Lung (tissue), 12 donors: Measurements from ENCODE around the gene NABP1. TPM values are rescaled to one million over a fixed set of nuclear protein-coding genes. Genes with fewer than 3 reads are reported as not detected.

ENCODE experiments used
- ATAC-seq: fragments of 200-7000 bp; cut with Tn5 transposase; one replicate; pipeline ENCODE4 v1.9.1; 2020; ENCODE audit warnings: moderate number of reproducible peaks; ENCODE audit not compliant: insufficient read depth, low FRiP score
- DNase-seq, 3 donors: peaks; one replicate each; pipeline ENCODE4 v3.0.0-alpha.2; 2013 to 2017
- H3K27ac ChIP-seq, 2 donors: one replicate each; pipeline ENCODE4 v1.5.1; 2013; ENCODE audit warnings: mild to moderate bottlenecking in 2 of 2, moderate library complexity in 2 of 2, control low read depth in 1 of 2, inconsistent platforms in 1 of 2, low read depth in 1 of 2, low read length in 1 of 2
- H3K27me3 ChIP-seq, 3 donors: one replicate each; pipeline ENCODE4 v1.5.1; 2013; ENCODE audit warnings: low read length in 2 of 3; ENCODE audit not compliant: control insufficient read depth in 3 of 3, insufficient read depth in 3 of 3
- H3K36me3 ChIP-seq, 4 donors: one replicate each; pipeline ENCODE4 v1.5.1; 2013; ENCODE audit warnings: low read length in 4 of 4, mild to moderate bottlenecking in 1 of 4, moderate library complexity in 1 of 4; ENCODE audit not compliant: control insufficient read depth in 4 of 4, insufficient read depth in 4 of 4
- H3K4me1 ChIP-seq, 5 donors: one replicate each; pipeline ENCODE4 v1.5.1; 2013; ENCODE audit warnings: low read length in 5 of 5, mild to moderate bottlenecking in 2 of 5, moderate library complexity in 1 of 5; ENCODE audit not compliant: control insufficient read depth in 5 of 5, insufficient read depth in 5 of 5
- H3K4me3 ChIP-seq: one replicate; pipeline ENCODE4 v1.5.1; 2013; ENCODE audit warnings: mild to moderate bottlenecking, control low read depth, moderate library complexity
- H3K9ac ChIP-seq, 2 donors: one replicate each; pipeline ENCODE4 v1.5.1; 2013; ENCODE audit warnings: low read length in 2 of 2, control low read depth in 1 of 2; ENCODE audit not compliant: insufficient read depth in 1 of 2
- H3K9me3 ChIP-seq, 4 donors: one replicate each; pipeline ENCODE4 v1.5.1; 2013; ENCODE audit warnings: low read length in 3 of 4, mild to moderate bottlenecking in 1 of 4, moderate library complexity in 1 of 4; ENCODE audit not compliant: control insufficient read depth in 4 of 4, insufficient read depth in 3 of 4
- CTCF ChIP-seq: IDR thresholded peaks from 2 replicates; pipeline ENCODE4 v1.5.1; 2012; ENCODE audit warnings: mild to moderate bottlenecking; ENCODE audit errors: control extremely low read depth, extremely low read depth
- WGBS, 2 donors: extraction: QIAGEN DNeasy Blood & Tissue Kit; methylation state at CpG; one replicate each; pipeline ENCODE4 v1.1.7; 2013; 5-methylcytosine and 5-hydroxymethylcytosine counted together
- polyA plus RNA-seq, 2 donors: library from polyadenylated mRNA; stranded (reverse); fragments of 200-250 nt; gene quantifications; one replicate each; pipeline ENCODE4 v1.2.1, GENCODE V29; 2013
- total RNA-seq, 2 donors: library from RNA; depleted of rRNA in 1 of 2; stranded (reverse); fragments of >200 nt in 1 of 2; gene quantifications; one replicate each; pipeline ENCODE4 v1.2.1, GENCODE V29; 2014 to 2021
- donor health status: control.
- donor health status: control.
- donor health status: Bipolar disorder and iron deficiency.
- donor health status: healthy.
- donor health status: DM: yes; HTN: yes; CAD: no.

The NABP1 gene
- total and polyA plus RNA-seq, 4 donors, result 22.5 to 66.3 (median 49.1) TPM

- peak overlapping the region in 1 of 2 donors; percentile 77 for H3K27ac ChIP-seq
- 73 to 76% methylated on average over 6 of the region's 6 CpGs for WGBS, 2 donors
- no peak overlapping the region for H3K4me3 ChIP-seq
- H3K4me1 ChIP-seq, result peaks cover 0 to 11% (median 5%) of the 10 kb centered on the region in 5 donors
- ATAC-seq, result peak; percentile 63
- H3K36me3 ChIP-seq, result no peaks in the 10 kb centered on the region
- no peak overlapping the region for H3K9ac ChIP-seq
- H3K27me3 ChIP-seq, result no peaks in the 10 kb centered on the region
- TF ChIP-seq CTCF, result no peak
- peak in 2 of 3 donors; percentile 22 to 26 for DNase-seq
- H3K9me3 ChIP-seq, result no peaks in the 10 kb centered on the region
These were observed 40.5 kb upstream of the NABP1 start for GRCh38 chr2:191637182-191638078.

GRCh38 chr2:191638079-191638801 lies 39.7 kb upstream of the NABP1 start:
- H3K27ac ChIP-seq, result peak overlapping the region in 1 of 2 donors; percentile 82
- no peaks in the 10 kb centered on the region for H3K9me3 ChIP-seq
- ATAC-seq (peak; percentile 58), DNase-seq (peak in 2 of 3 donors; percentile 8 to 22)
- H3K4me3 ChIP-seq, result no peak overlapping the region
- no peak overlapping the region for H3K9ac ChIP-seq
- no peak for TF ChIP-seq CTCF
- WGBS, 2 donors, result 50 to 75% methylated on average over 6 of the region's 6 CpGs
- no peaks in the 10 kb centered on the region for H3K36me3 ChIP-seq
- peaks cover 0 to 11% (median 5%) of the 10 kb centered on the region in 5 donors for H3K4me1 ChIP-seq
- H3K27me3 ChIP-seq, result no peaks in the 10 kb centered on the region

DNA sequence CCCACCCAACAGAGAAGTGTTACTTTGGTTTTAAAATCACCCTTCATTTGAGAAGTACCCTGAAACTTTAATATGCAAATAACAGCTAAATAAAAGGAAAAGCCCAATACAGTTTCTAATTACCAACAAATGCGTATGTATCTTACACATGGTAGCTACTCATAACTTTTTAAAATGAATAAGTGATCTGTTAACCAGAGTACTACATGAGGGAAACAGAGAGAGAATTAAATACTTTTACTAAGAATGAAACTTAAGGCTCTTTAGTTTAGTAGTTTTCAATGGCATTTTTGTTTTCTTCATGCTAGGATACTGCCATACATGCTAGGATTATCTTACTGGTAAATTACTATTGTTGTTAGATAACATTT lies 39.1 kb upstream of the NABP1 start:
- no peak for TF ChIP-seq CTCF
- ATAC-seq, result no peak
- peak overlapping the region in 1 of 2 donors; percentile 82 for H3K27ac ChIP-seq
- 84 to 94% methylated on average over 1 of the region's 1 CpG for WGBS, 2 donors
- H3K9me3 ChIP-seq, result no peaks in the 10 kb centered on the region
- peaks cover 0 to 11% (median 5%) of the 10 kb centered on the region in 5 donors for H3K4me1 ChIP-seq
- H3K27me3 ChIP-seq, result no peaks in the 10 kb centered on the region
- no peak overlapping the region for H3K9ac ChIP-seq
- no peaks in the 10 kb centered on the region for H3K36me3 ChIP-seq
- H3K4me3 ChIP-seq, result no peak overlapping the region
- no peak for DNase-seq
